ENCODE data around the gene BTNL3. TPM values are rescaled to one million over a fixed set of nuclear protein-coding genes. Genes with fewer than 3 reads are reported as not detected.
A peak's percentile ranks its signal among the peaks of the same experiment; 100 is the strongest.

Gene BTNL3
- total RNA-seq, 1 donor from 2014 or later, result 0.34 TPM

DNA sequence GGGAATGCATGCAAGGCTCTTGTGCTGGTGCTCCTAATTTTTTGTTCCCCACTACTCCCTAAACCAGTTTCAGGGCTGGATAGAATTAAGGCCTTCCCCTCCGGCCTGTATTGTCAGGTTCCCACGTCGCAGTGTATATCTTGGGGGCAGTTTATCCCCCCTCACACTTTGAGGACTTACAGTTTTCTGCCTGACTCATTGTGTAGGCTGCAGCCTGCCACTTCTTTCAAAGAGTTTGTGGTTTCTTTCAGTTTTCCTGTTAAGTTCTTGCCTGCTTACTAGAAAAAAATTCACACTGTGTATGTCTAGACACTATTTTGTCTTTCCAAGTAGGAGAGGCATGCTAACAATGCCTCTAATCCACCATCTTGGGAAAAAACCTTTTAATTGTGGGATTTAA, 28.4 kb upstream of the BTNL3 start:
- Histone ChIP-seq H3K79me2 (ENCODE audit: low read depth) (no peaks in the 10 kb centered on the region), H3K9me3 (ENCODE audit: low read depth) (no peaks in the 10 kb centered on the region), H3F3A (ENCODE audit: low read depth) (no peaks in the 10 kb centered on the region), H3K4me1 (no peaks in the 10 kb centered on the region), H3K27me3 (no peaks in the 10 kb centered on the region), H3K9ac (no peak overlapping the region), H2AFZ (replicated peaks) (peak overlapping the region; percentile 52), H3K36me3 (no peaks in the 10 kb centered on the region), H3K4me2 (no peak overlapping the region), H4K20me1 (ENCODE audit: low read depth) (no peaks in the 10 kb centered on the region), H3K27ac (no peak overlapping the region), H3K4me3 (no peak overlapping the region)
- Mint-ChIP-seq H3K4me1 (no peaks in the 10 kb centered on the region), H3K9me3 (no peaks in the 10 kb centered on the region), H3K4me3 (no peak overlapping the region), H3K36me3 (no peaks in the 10 kb centered on the region), H3K27me3 (ENCODE audit: insufficient read depth, low read depth) (no peaks in the 10 kb centered on the region), H3K27ac (no peak overlapping the region)
- no peak for TF ChIP-seq EZH2 (IDR thresholded peaks at IDR 0.05)
- no peak for DNase-seq (ENCODE audit: low spot score)

GRCh38 chr5:180969406-180969805, 19.2 kb upstream of the BTNL3 start:
- Histone ChIP-seq H3K9ac (no peak overlapping the region), H3K36me3 (no peaks in the 10 kb centered on the region), H4K20me1 (ENCODE audit: low read depth) (no peaks in the 10 kb centered on the region), H3K4me2 (no peak overlapping the region), H3K9me3 (ENCODE audit: low read depth) (no peaks in the 10 kb centered on the region), H3K79me2 (ENCODE audit: low read depth) (no peaks in the 10 kb centered on the region), H3K27me3 (no peaks in the 10 kb centered on the region), H3K27ac (no peak overlapping the region), H2AFZ (replicated peaks) (no peak overlapping the region), H3F3A (ENCODE audit: low read depth) (no peaks in the 10 kb centered on the region), H3K4me1 (no peaks in the 10 kb centered on the region), H3K4me3 (no peak overlapping the region)
- Mint-ChIP-seq H3K27ac (no peak overlapping the region), H3K4me3 (no peak overlapping the region), H3K36me3 (no peaks in the 10 kb centered on the region), H3K27me3 (ENCODE audit: insufficient read depth, low read depth) (no peaks in the 10 kb centered on the region), H3K4me1 (no peaks in the 10 kb centered on the region), H3K9me3 (no peaks in the 10 kb centered on the region)
- no peak for DNase-seq (ENCODE audit: low spot score)
- no peak for TF ChIP-seq EZH2 (IDR thresholded peaks at IDR 0.05)
- no peak for TF ChIP-seq EZH2phosphoT487 (IDR thresholded peaks at IDR 0.05)
- TF ChIP-seq, protein P1, sequence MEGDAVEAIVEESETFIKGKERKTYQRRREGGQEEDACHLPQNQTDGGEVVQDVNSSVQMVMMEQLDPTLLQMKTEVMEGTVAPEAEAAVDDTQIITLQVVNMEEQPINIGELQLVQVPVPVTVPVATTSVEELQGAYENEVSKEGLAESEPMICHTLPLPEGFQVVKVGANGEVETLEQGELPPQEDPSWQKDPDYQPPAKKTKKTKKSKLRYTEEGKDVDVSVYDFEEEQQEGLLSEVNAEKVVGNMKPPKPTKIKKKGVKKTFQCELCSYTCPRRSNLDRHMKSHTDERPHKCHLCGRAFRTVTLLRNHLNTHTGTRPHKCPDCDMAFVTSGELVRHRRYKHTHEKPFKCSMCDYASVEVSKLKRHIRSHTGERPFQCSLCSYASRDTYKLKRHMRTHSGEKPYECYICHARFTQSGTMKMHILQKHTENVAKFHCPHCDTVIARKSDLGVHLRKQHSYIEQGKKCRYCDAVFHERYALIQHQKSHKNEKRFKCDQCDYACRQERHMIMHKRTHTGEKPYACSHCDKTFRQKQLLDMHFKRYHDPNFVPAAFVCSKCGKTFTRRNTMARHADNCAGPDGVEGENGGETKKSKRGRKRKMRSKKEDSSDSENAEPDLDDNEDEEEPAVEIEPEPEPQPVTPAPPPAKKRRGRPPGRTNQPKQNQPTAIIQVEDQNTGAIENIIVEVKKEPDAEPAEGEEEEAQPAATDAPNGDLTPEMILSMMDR (IDR thresholded peaks at IDR 0.05), result no peak

GRCh38 chr5:180970336-180970735, 18.3 kb upstream of the BTNL3 start:
- Histone ChIP-seq H3K4me2 (no peak overlapping the region), H2AFZ (replicated peaks) (no peak overlapping the region), H3K79me2 (ENCODE audit: low read depth) (no peaks in the 10 kb centered on the region), H3K4me1 (no peaks in the 10 kb centered on the region), H3K9me3 (ENCODE audit: low read depth) (no peaks in the 10 kb centered on the region), H3K4me3 (no peak overlapping the region), H3K9ac (no peak overlapping the region), H4K20me1 (ENCODE audit: low read depth) (no peaks in the 10 kb centered on the region), H3K27ac (no peak overlapping the region), H3F3A (ENCODE audit: low read depth) (no peaks in the 10 kb centered on the region), H3K27me3 (no peaks in the 10 kb centered on the region), H3K36me3 (no peaks in the 10 kb centered on the region)
- no peak overlapping the region for H3K27ac Mint-ChIP-seq
- H3K9me3 Mint-ChIP-seq, result no peaks in the 10 kb centered on the region
- H3K4me1 Mint-ChIP-seq, result no peaks in the 10 kb centered on the region
- no peaks in the 10 kb centered on the region for H3K36me3 Mint-ChIP-seq
- TF ChIP-seq EZH2phosphoT487 (IDR thresholded peaks at IDR 0.05) (no peak), EZH2 (IDR thresholded peaks at IDR 0.05) (no peak)
- TF ChIP-seq, protein P1 (IDR thresholded peaks at IDR 0.05), result no peak
- no peak for DNase-seq (ENCODE audit: low spot score)
- H3K4me3 Mint-ChIP-seq, result no peak overlapping the region
- no peaks in the 10 kb centered on the region for H3K27me3 Mint-ChIP-seq (ENCODE audit: insufficient read depth, low read depth)

- H3K9ac ChIP-seq, result no peak overlapping the region
- H3K4me1 ChIP-seq, result no peaks in the 10 kb centered on the region
- H3K4me3 Mint-ChIP-seq, result no peak overlapping the region
- H3K4me2 ChIP-seq, result no peak overlapping the region
- H3K4me3 ChIP-seq, result no peak overlapping the region
- no peak for DNase-seq (ENCODE audit: low spot score)
- no peaks in the 10 kb centered on the region for H3F3A ChIP-seq (ENCODE audit: low read depth)
- H3K9me3 ChIP-seq (ENCODE audit: low read depth), result no peaks in the 10 kb centered on the region
- H3K4me1 Mint-ChIP-seq, result no peaks in the 10 kb centered on the region
- no peaks in the 10 kb centered on the region for H3K27me3 Mint-ChIP-seq (ENCODE audit: insufficient read depth, low read depth)
- H3K36me3 Mint-ChIP-seq, result no peaks in the 10 kb centered on the region
- H3K27ac ChIP-seq, result no peak overlapping the region
- no peaks in the 10 kb centered on the region for H3K36me3 ChIP-seq
- no peaks in the 10 kb centered on the region for H4K20me1 ChIP-seq (ENCODE audit: low read depth)
- H3K79me2 ChIP-seq (ENCODE audit: low read depth), result no peaks in the 10 kb centered on the region
- no peak overlapping the region for H2AFZ ChIP-seq (replicated peaks)
- H3K9me3 Mint-ChIP-seq, result no peaks in the 10 kb centered on the region
- TF ChIP-seq EZH2phosphoT487 (IDR thresholded peaks at IDR 0.05) (no peak), EZH2 (IDR thresholded peaks at IDR 0.05) (no peak)
- TF ChIP-seq, protein P1 (IDR thresholded peaks at IDR 0.05), result no peak
- H3K27me3 ChIP-seq, result no peaks in the 10 kb centered on the region
- no peak overlapping the region for H3K27ac Mint-ChIP-seq
These were observed 17.8 kb upstream of the BTNL3 start for GRCh38 chr5:180970875-180971274.
